H1 (cell line): ENCODE data around the gene CUBN. TPM values are rescaled to one million over a fixed set of nuclear protein-coding genes. Genes with fewer than 3 reads are reported as not detected.

Experiments used
- CTCF ChIA-PET: fragments of 300-600 bp; sonication (Branson Sonifier 250); formaldehyde crosslinking; loops from one replicate; lab custom pipeline; 2021; ENCODE audit not compliant: partially characterized antibody; lab: Charles Lee
- POLR2A ChIA-PET: fragments of 300-600 bp; sonication (Branson Sonifier 250); formaldehyde crosslinking; loops from one replicate; lab custom pipeline; 2021; ENCODE audit warnings: inconsistent platforms; ENCODE audit not compliant: partially characterized antibody; lab: Charles Lee
- DNase-seq, 2 experiments: peaks; one replicate each; pipeline versions ENCODE4 v3.0.0 to v3.0.0-alpha.2; 2010 to 2022; ENCODE audit warnings: low spot score in 2 of 2, low read depth in 1 of 2, mixed read lengths in 1 of 2
- FAIRE-seq: peaks from 2 replicates; lab custom pipeline; 2011; peaks lifted over from hg19 to GRCh38; lab: Jason Lieb, UNC
- H2AFZ ChIP-seq: 2 replicates; pipeline ENCODE4 v1.8.1; 2012; ENCODE audit warnings: low read length, inconsistent platforms
- H2AK5ac ChIP-seq: 2 replicates; pipeline ENCODE4 v1.6.1; 2013; ENCODE audit warnings: low read depth, low read length
- H2BK120ac ChIP-seq: replicated peaks from 2 replicates; pipeline ENCODE3; 2013; ENCODE audit warnings: low read depth, low read length, inconsistent platforms
- H2BK12ac ChIP-seq: 2 replicates; pipeline ENCODE4 v1.6.1; 2013; ENCODE audit warnings: low read depth, low read length
- H2BK15ac ChIP-seq: 2 replicates; pipeline ENCODE4 v1.6.1; 2013; ENCODE audit warnings: low read length
- H2BK20ac ChIP-seq: 2 replicates; pipeline ENCODE4 v1.6.1; 2013; ENCODE audit warnings: low read length
- H2BK5ac ChIP-seq: 2 replicates; pipeline ENCODE4 v1.6.1; 2013; ENCODE audit warnings: low read depth, low read length
- H3K14ac ChIP-seq: 2 replicates; pipeline ENCODE4 v1.6.1; 2013; ENCODE audit warnings: inconsistent platforms; ENCODE audit not compliant: insufficient read length
- H3K18ac ChIP-seq: 2 replicates; pipeline ENCODE4 v1.6.1; 2013; ENCODE audit warnings: low read length; ENCODE audit errors: extremely low read depth
- H3K23ac ChIP-seq: 2 replicates; pipeline ENCODE4 v1.6.1; 2013; ENCODE audit warnings: inconsistent platforms; ENCODE audit not compliant: insufficient read length
- H3K23me2 ChIP-seq: 2 replicates; pipeline ENCODE4 v1.6.1; 2013; ENCODE audit warnings: low read depth, low read length
- H3K27ac ChIP-seq: 2 replicates; pipeline ENCODE4 v1.6.1; 2011; ENCODE audit warnings: low read depth, low read length, inconsistent platforms
- H3K27me3 ChIP-seq, 4 experiments: replicated peaks in 1 of 4; 1 replicate in 1 of 4; 2 replicates in 3 of 4; pipeline versions ENCODE4 v1.6.1 to v1.8.1; 2011 to 2013; ENCODE audit warnings: low read length in 3 of 4, mild to moderate bottlenecking in 3 of 4, inconsistent platforms in 2 of 4, mixed read lengths in 2 of 4, moderate library complexity in 1 of 4; ENCODE audit not compliant: control insufficient read depth in 3 of 4, insufficient read depth in 3 of 4; ENCODE audit errors: extremely low read depth in 1 of 4
- H3K36me3 ChIP-seq, 4 experiments: 2 replicates each; pipeline versions ENCODE4 v1.6.1 to v1.8.1; 2011 to 2013; ENCODE audit warnings: mild to moderate bottlenecking in 4 of 4, low read length in 3 of 4, moderate library complexity in 2 of 4, control low read depth in 1 of 4, inconsistent platforms in 1 of 4; ENCODE audit not compliant: insufficient read depth in 4 of 4, control insufficient read depth in 2 of 4
- H3K4ac ChIP-seq: replicated peaks from 2 replicates; pipeline ENCODE3; 2013; ENCODE audit warnings: low read length, low read depth, mixed read lengths, inconsistent platforms; ENCODE audit not compliant: insufficient read length
- H3K4me1 ChIP-seq, 4 experiments: replicated peaks in 1 of 4; 1 replicate in 1 of 4; 2 replicates in 3 of 4; pipeline versions ENCODE4 v1.6.1 to v1.8.1; 2011 to 2013; ENCODE audit warnings: low read length in 3 of 4, inconsistent platforms in 2 of 4, mixed read lengths in 1 of 4; ENCODE audit not compliant: insufficient read depth in 4 of 4, control insufficient read depth in 3 of 4
- H3K4me2 ChIP-seq, 2 experiments: 2 replicates each; pipeline versions ENCODE4 v1.6.1 to v1.8.1; 2011 to 2013; ENCODE audit warnings: low read depth in 2 of 2, low read length in 2 of 2, control low read depth in 1 of 2, inconsistent platforms in 1 of 2, mild to moderate bottlenecking in 1 of 2; ENCODE audit not compliant: insufficient read depth in 1 of 2
- H3K4me3 ChIP-seq, 4 experiments: fragments of 200-600, 300-600 bp in 1 of 4; sonication (generic), shearing (Covaris generic), sonication (Bioruptor Twin) in 1 of 4; 2 replicates each; pipeline versions ENCODE4 v1.5.1 to v1.8.1; 2011 to 2016; ENCODE audit warnings: low read length in 4 of 4, low read depth in 3 of 4, control low read depth in 2 of 4, inconsistent platforms in 2 of 4, mild to moderate bottlenecking in 2 of 4, mixed read lengths in 1 of 4, moderate library complexity in 1 of 4; ENCODE audit not compliant: insufficient read depth in 2 of 4; ENCODE audit errors: extremely low read depth in 1 of 4
- H3K56ac ChIP-seq: replicated peaks from 2 replicates; pipeline ENCODE3; 2013; ENCODE audit warnings: low read depth, mild to moderate bottlenecking, mixed read lengths, low read length, inconsistent platforms; ENCODE audit not compliant: insufficient read length
- H3K79me1 ChIP-seq: 2 replicates; pipeline ENCODE4 v1.6.1; 2013; ENCODE audit warnings: low read depth, low read length, control low read depth
- H3K79me2 ChIP-seq, 2 experiments: 2 replicates each; pipeline versions ENCODE4 v1.6.1 to v1.8.1; 2012 to 2013; ENCODE audit warnings: low read length in 2 of 2, mild to moderate bottlenecking in 2 of 2, inconsistent platforms in 1 of 2; ENCODE audit not compliant: insufficient read depth in 2 of 2, control insufficient read depth in 1 of 2
- H3K9ac ChIP-seq, 4 experiments: replicated peaks in 1 of 4; 1 replicate in 1 of 4; 2 replicates in 3 of 4; pipeline versions ENCODE4 v1.6.1 to v1.8.1; 2011 to 2013; ENCODE audit warnings: low read depth in 3 of 4, low read length in 3 of 4, control low read depth in 2 of 4, mild to moderate bottlenecking in 2 of 4, moderate library complexity in 2 of 4, inconsistent platforms in 1 of 4; ENCODE audit errors: extremely low read depth in 1 of 4
- H3K9me3 ChIP-seq, 2 experiments: 2 replicates each; pipeline versions ENCODE4 v1.6.1 to v1.8.1; 2012 to 2013; ENCODE audit warnings: mild to moderate bottlenecking in 2 of 2, moderate library complexity in 2 of 2, control low read depth in 1 of 2, inconsistent platforms in 1 of 2, low read depth in 1 of 2, low read length in 1 of 2, mixed read lengths in 1 of 2; ENCODE audit not compliant: insufficient read depth in 2 of 2
- H4K20me1 ChIP-seq, 2 experiments: replicated peaks in 1 of 2; 2 replicates each; pipeline versions ENCODE3 to v1.8.1; 2011 to 2013; ENCODE audit warnings: inconsistent platforms in 2 of 2, low read length in 2 of 2, mild to moderate bottlenecking in 1 of 2; ENCODE audit not compliant: insufficient read depth in 2 of 2, control insufficient read depth in 1 of 2
- H4K5ac ChIP-seq: 2 replicates; pipeline ENCODE4 v1.6.1; 2013; ENCODE audit warnings: low read length, low read depth, mixed read lengths, inconsistent platforms; ENCODE audit not compliant: insufficient read length
- H4K8ac ChIP-seq: 2 replicates; pipeline ENCODE4 v1.8.0; 2013; ENCODE audit warnings: mild to moderate bottlenecking, moderate library complexity, low read length, inconsistent platforms; ENCODE audit not compliant: insufficient read depth; ENCODE audit errors: extremely low read depth
- H4K91ac ChIP-seq: replicated peaks from 2 replicates; pipeline ENCODE3; 2013; ENCODE audit warnings: low read length, mixed read lengths, inconsistent platforms; ENCODE audit not compliant: insufficient read length
- BACH1 ChIP-seq: IDR thresholded peaks from 2 replicates; pipeline ENCODE4 v1.6.1; 2012; ENCODE audit warnings: low read length, improper control_type of control experiment
- BCL11A ChIP-seq, 2 experiments: IDR thresholded peaks; one replicate each; pipeline ENCODE4 v1.6.1; 2011; ENCODE audit warnings: low read depth in 2 of 2, low read length in 2 of 2, mild to moderate bottlenecking in 2 of 2
- CHD2 ChIP-seq: IDR thresholded peaks from 2 replicates; pipeline ENCODE4 v1.6.1; 2012; ENCODE audit warnings: low read length, improper control_type of control experiment
- GABPA ChIP-seq: IDR thresholded peaks from 2 replicates; pipeline ENCODE4 v1.6.1; 2011; ENCODE audit warnings: mild to moderate bottlenecking, low read length, moderate library complexity, borderline replicate concordance; ENCODE audit not compliant: insufficient read depth
- POLR2AphosphoS5 ChIP-seq: IDR thresholded peaks from 2 replicates; pipeline ENCODE4 v1.6.1; 2011; ENCODE audit warnings: low read depth, low read length
- SP2 ChIP-seq: IDR thresholded peaks from 2 replicates; pipeline ENCODE4 v1.6.1; 2012; ENCODE audit warnings: mild to moderate bottlenecking, low read length, inconsistent platforms
- WGBS, 2 experiments: shearing (Covaris generic) in 1 of 2; methylation state at CpG; one replicate each; pipeline versions ENCODE4 v1.1.6 to v1.1.7; 2013 to 2015; ENCODE audit warnings: low lambda C conversion rate in 2 of 2, mixed read lengths in 2 of 2, inconsistent platforms in 1 of 2, low coverage in 1 of 2, missing lambda C conversion rate in 1 of 2; ENCODE audit not compliant: insufficient replicate concordance in 2 of 2, insufficient coverage in 1 of 2, insufficient read length in 1 of 2; ENCODE audit errors: extremely low coverage in 1 of 2, missing lambda C conversion rate in 1 of 2; 5-methylcytosine and 5-hydroxymethylcytosine counted together
- polyA plus RNA-seq, 7 experiments: library from polyadenylated mRNA; depleted of rRNA in 3 of 7; stranded (reverse) in 5 of 7; unstranded in 2 of 7; fragments of >200 nt in 5 of 7; fragments of 200-250 nt in 2 of 7; gene quantifications; 1 replicate in 5 of 7; 2 replicates in 1 of 7; 4 replicates in 1 of 7; pipeline versions ENCODE4 v1.2.1 to v1.2.3, GENCODE V29; 2011 to 2013; ENCODE audit warnings: missing spikeins in 2 of 7, mixed read lengths in 2 of 7
- total RNA-seq: library from RNA; stranded (reverse); fragmentation: NEBNext Ultra II Directional; extraction: Animal tissue kit (Norgen Biotek cat#: 25700); gene quantifications from 2 replicates; pipeline ENCODE4 v1.2.1, GENCODE V29; 2021
- TF ChIP-seq, protein P1 (sequence below): IDR thresholded peaks from 2 replicates; pipeline ENCODE4 v1.6.1; 2011; ENCODE audit warnings: low read length, improper control_type of control experiment

Gene CUBN
- total and polyA plus RNA-seq, 2 of the 8 experiments (the other 6 are each of a cell fraction or from before 2014, with no cell fraction given): 0.04 to 0.08 TPM

DNA sequence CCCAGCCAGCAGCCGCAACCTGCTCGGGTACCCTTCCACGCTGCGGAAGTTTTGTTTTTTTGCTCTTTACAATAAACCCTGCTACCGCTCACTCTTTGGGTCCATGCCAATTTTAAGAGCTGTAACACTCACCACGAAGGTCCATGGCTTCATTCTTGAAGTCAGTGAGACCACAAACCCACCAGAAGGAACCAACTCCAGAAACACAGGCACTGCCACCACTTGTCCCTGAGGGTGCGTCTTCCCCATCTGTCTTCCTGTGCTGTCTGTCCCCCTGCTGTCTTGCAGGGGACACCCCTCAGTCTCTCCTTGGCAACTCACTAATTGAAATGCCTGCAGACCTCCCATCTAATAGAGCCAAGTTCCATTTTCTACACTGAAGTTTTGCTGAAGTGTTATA is 263.8 kb downstream of the CUBN start:
- no peak overlapping the region for H3K27ac ChIP-seq
- H2BK12ac ChIP-seq: no peak overlapping the region
- H4K91ac ChIP-seq: no peak overlapping the region
- H3K4me3 ChIP-seq: no peak overlapping the region
- H4K8ac ChIP-seq: no peak overlapping the region; the same call in 1 of the 2 replicates
- no peak overlapping the region for H3K4me2 ChIP-seq
- H3K36me3 ChIP-seq: no peaks in the 10 kb centered on the region
- H2BK15ac ChIP-seq: no peak overlapping the region
- no peak overlapping the region for H3K56ac ChIP-seq
- no peaks in the 10 kb centered on the region for H3K27me3 ChIP-seq
- no peaks in the 10 kb centered on the region for H3K23me2 ChIP-seq
- no peak overlapping the region for H2BK20ac ChIP-seq
- no peak overlapping the region for H3K9ac ChIP-seq
- H2AK5ac ChIP-seq: no peak overlapping the region
- H4K5ac ChIP-seq: no peak overlapping the region
- no peak overlapping the region for H2AFZ ChIP-seq
- H3K18ac ChIP-seq: no peak overlapping the region
- H2BK5ac ChIP-seq: no peak overlapping the region
- H4K20me1 ChIP-seq: no peaks in the 10 kb centered on the region
- H3K9me3 ChIP-seq: no peaks in the 10 kb centered on the region
- no peaks in the 10 kb centered on the region for H3K79me1 ChIP-seq
- no peak overlapping the region for H3K14ac ChIP-seq
- ChIA-PET CTCF (interaction anchor here (3.4 kb wide), 1 partner anchor 12 kb away, joined by 12 read pairs; no protein-coding TSS in a partner anchor), POLR2A (no interaction called here)
- H3K4me1 ChIP-seq: peaks cover 4 to 21% (median 12%) of the 10 kb centered on the region in 4 experiments; a peak in 5 of 7 replicates
- DNase-seq (no peak), FAIRE-seq (no peak)
- H3K23ac ChIP-seq: no peak overlapping the region
- H3K79me2 ChIP-seq: no peaks in the 10 kb centered on the region
- no peak overlapping the region for H2BK120ac ChIP-seq
- WGBS, 2 experiments: 92% methylated on average over 7 of the region's 7 CpGs; no CpG with 5 or more reads in 1 of the 2 experiments
- H3K4ac ChIP-seq: no peak overlapping the region
- TF ChIP-seq BCL11A (IDR thresholded peaks at IDR 0.05; ENCODE audit: low read depth in 2 of 2, low read length in 2 of 2) (no peak), GABPA (no peak), BACH1 (no peak), CHD2 (no peak), POLR2AphosphoS5 (no peak), SP2 (no peak)
- TF ChIP-seq, protein P1, sequence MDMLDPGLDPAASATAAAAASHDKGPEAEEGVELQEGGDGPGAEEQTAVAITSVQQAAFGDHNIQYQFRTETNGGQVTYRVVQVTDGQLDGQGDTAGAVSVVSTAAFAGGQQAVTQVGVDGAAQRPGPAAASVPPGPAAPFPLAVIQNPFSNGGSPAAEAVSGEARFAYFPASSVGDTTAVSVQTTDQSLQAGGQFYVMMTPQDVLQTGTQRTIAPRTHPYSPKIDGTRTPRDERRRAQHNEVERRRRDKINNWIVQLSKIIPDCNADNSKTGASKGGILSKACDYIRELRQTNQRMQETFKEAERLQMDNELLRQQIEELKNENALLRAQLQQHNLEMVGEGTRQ: no peak
